A549 (cell line): Measurements from ENCODE around the gene GH2. TPM values are rescaled to one million over a fixed set of nuclear protein-coding genes. Genes with fewer than 3 reads are reported as not detected.

Experiments
- ATAC-seq, 2 experiments: fragments of 200-7000 bp in 1 of 2; fragments of >200 bp in 1 of 2; cut with Nextera tagmentation in 1 of 2; cut with Tn5 transposase in 1 of 2; 3 replicates each; pipeline versions ENCODE4 v1.8.0 to v1.9.1; 2018 to 2020; ENCODE audit warnings: mild to moderate bottlenecking in 1 of 2, moderate library complexity in 1 of 2
- CTCF ChIA-PET: fragments of 300-600 bp; sonication (Branson Sonifier 250); formaldehyde crosslinking; extraction: SDS; loops from one replicate; lab custom pipeline; 2021; ENCODE audit warnings: antibody characterized with exemption, inconsistent platforms; lab: Yijun Ruan, JAX
- POLR2A ChIA-PET: fragments of 350-600 bp; formaldehyde crosslinking; extraction: SDS; loops from one replicate; lab custom pipeline; 2021; ENCODE audit warnings: antibody characterized with exemption, inconsistent platforms; lab: Yijun Ruan, JAX
- DNase-seq, 2 experiments: peaks; one replicate each; pipeline versions ENCODE4 v3.0.0 to v3.0.0-alpha.2; 2011 to 2016; ENCODE audit warnings: low read depth in 1 of 2, low spot score in 1 of 2
- FAIRE-seq: peaks from 2 replicates; lab custom pipeline; 2011; peaks lifted over from hg19 to GRCh38; lab: Jason Lieb, UNC
- H3K27ac ChIP-seq, 2 experiments: fragments of >200 bp; sonication (Bioruptor Twin); formaldehyde crosslinking; 3 replicates each; pipeline ENCODE4 v1.5.1; 2016 to 2017
- H3K4me1 ChIP-seq: fragments of >200 bp; sonication (Bioruptor Twin); formaldehyde crosslinking; 3 replicates; pipeline ENCODE4 v1.6.1; 2016
- H3K4me2 ChIP-seq: fragments of >200 bp; sonication (Bioruptor Twin); formaldehyde crosslinking; 3 replicates; pipeline ENCODE4 v1.6.1; 2016
- H3K4me3 ChIP-seq: fragments of >200 bp; sonication (Bioruptor Twin); formaldehyde crosslinking; 3 replicates; pipeline ENCODE4 v1.5.1; 2016
- H3K9me3 ChIP-seq: fragments of >200 bp; sonication (Bioruptor Twin); formaldehyde crosslinking; 3 replicates; pipeline ENCODE4 v1.6.1; 2016
- ATOH8 ChIP-seq: fragments of 250-450 bp; sonication (Bioruptor Pico); IDR thresholded peaks from 2 replicates; pipeline ENCODE4 v1.5.0; 2020; ENCODE audit warnings: low read depth, mild to moderate bottlenecking, moderate library complexity
- BHLHE40 ChIP-seq: IDR thresholded peaks from 2 replicates; pipeline ENCODE4 v1.6.1; 2012; ENCODE audit warnings: low read depth, low read length, inconsistent platforms
- CHD2 ChIP-seq: fragments of 150-350 bp; IDR thresholded peaks from 2 replicates; pipeline ENCODE4 v1.6.1; 2014; ENCODE audit warnings: low read length; ENCODE audit not compliant: partially characterized antibody
- EHMT2 ChIP-seq: fragments of 200-600 bp; sonication (generic); IDR thresholded peaks from 2 replicates; pipeline ENCODE4 v1.6.1; 2016; ENCODE audit warnings: antibody characterized with exemption, low read depth, mild to moderate bottlenecking, moderate library complexity
- ESRRA ChIP-seq: fragments of 150-350 bp; IDR thresholded peaks from 2 replicates; pipeline ENCODE4 v1.6.1; 2014; ENCODE audit warnings: mild to moderate bottlenecking, low read length, borderline replicate concordance
- FOSL2 ChIP-seq, 2 experiments: fragments of 450-650 bp in 1 of 2; fragments of >200 bp in 1 of 2; sonication (Bioruptor Twin) in 1 of 2; formaldehyde crosslinking; IDR thresholded peaks; 2 replicates each; pipeline versions ENCODE4 v1.5.0 to v1.6.1; 2016 to 2020; ENCODE audit warnings: mild to moderate bottlenecking in 1 of 2, moderate library complexity in 1 of 2
- FOXS1 ChIP-seq: fragments of 250-450 bp; sonication (Bioruptor Pico); IDR thresholded peaks from 2 replicates; pipeline ENCODE4 v1.5.0; 2020; ENCODE audit warnings: mild to moderate bottlenecking, moderate library complexity
- HDAC2 ChIP-seq: fragments of 200-600 bp; sonication (generic); IDR thresholded peaks from 2 replicates; pipeline ENCODE4 v1.6.1; 2016
- HOXA7 ChIP-seq: fragments of 250-450 bp; sonication (Bioruptor Pico); IDR thresholded peaks from 2 replicates; pipeline ENCODE4 v1.5.0; 2020; ENCODE audit warnings: mild to moderate bottlenecking, moderate library complexity
- HOXB13 ChIP-seq: fragments of 250-450 bp; sonication (Bioruptor Pico); IDR thresholded peaks from 2 replicates; pipeline ENCODE4 v1.5.0; 2020; ENCODE audit warnings: low read depth, mild to moderate bottlenecking, moderate library complexity
- JUN ChIP-seq, 2 experiments: fragments of >200 bp; sonication (Bioruptor Twin); formaldehyde crosslinking; IDR thresholded peaks; 2 replicates in 1 of 2; 3 replicates in 1 of 2; pipeline ENCODE4 v1.6.1; 2016 to 2017
- KDM1A ChIP-seq: fragments of 200-600 bp; sonication (generic); IDR thresholded peaks from 2 replicates; pipeline ENCODE4 v1.6.1; 2016; ENCODE audit warnings: low read depth, mild to moderate bottlenecking
- MAFK ChIP-seq: fragments of 450-650 bp; IDR thresholded peaks from 2 replicates; pipeline ENCODE4 v1.6.1; 2014; ENCODE audit not compliant: partially characterized antibody
- MAZ ChIP-seq: fragments of 150-350 bp; IDR thresholded peaks from 2 replicates; pipeline ENCODE4 v1.6.1; 2014; ENCODE audit warnings: antibody characterized with exemption, low read depth, low read length, borderline replicate concordance
- MYC ChIP-seq: IDR thresholded peaks from 2 replicates; pipeline ENCODE4 v1.6.1; 2012; ENCODE audit warnings: mild to moderate bottlenecking, inconsistent platforms, low read length, improper control_type of control experiment, borderline replicate concordance
- NPAS2 ChIP-seq: fragments of 250-450 bp; sonication (Bioruptor Pico); IDR thresholded peaks from 2 replicates; pipeline ENCODE4 v1.8.0; 2022; ENCODE audit warnings: mild to moderate bottlenecking, moderate library complexity, borderline replicate concordance
- PHF8 ChIP-seq: fragments of 200-600 bp; sonication (generic); IDR thresholded peaks from 2 replicates; pipeline ENCODE4 v1.6.1; 2016; ENCODE audit warnings: low read depth, mild to moderate bottlenecking, antibody characterized with exemption, moderate library complexity, borderline replicate concordance
- RFX5 ChIP-seq: fragments of 450-650 bp; IDR thresholded peaks from 2 replicates; pipeline ENCODE4 v1.7.1; 2014; ENCODE audit warnings: antibody characterized with exemption, mild to moderate bottlenecking, moderate library complexity
- RNF2 ChIP-seq: fragments of 200-600 bp; sonication (generic); IDR thresholded peaks from 2 replicates; pipeline ENCODE4 v1.6.1; 2016; ENCODE audit warnings: low read depth, mild to moderate bottlenecking, antibody characterized with exemption, moderate library complexity, borderline replicate concordance
- ZFP36 ChIP-seq: fragments of 450-650 bp; IDR thresholded peaks from 2 replicates; pipeline ENCODE4 v1.6.1; 2014; ENCODE audit warnings: borderline replicate concordance; ENCODE audit not compliant: partially characterized antibody
- ZSCAN20 ChIP-seq: fragments of 250-450 bp; sonication (Bioruptor Pico); IDR thresholded peaks from 2 replicates; pipeline ENCODE4 v1.8.0; 2022; ENCODE audit warnings: mild to moderate bottlenecking, moderate library complexity
- WGBS: methylation state at CpG from one replicate; pipeline ENCODE4 v1.1.6; 2017; ENCODE audit errors: missing lambda C conversion rate; 5-methylcytosine and 5-hydroxymethylcytosine counted together
- polyA plus RNA-seq, 4 experiments: library from polyadenylated mRNA; depleted of rRNA in 3 of 4; stranded (reverse); fragments of >200 nt; fragmentation: RNase III in 1 of 4; extraction: RNeasy Plus Mini Kit Qiagen cat#74134 plus additional on column Dnase treatment in 1 of 4; gene quantifications; 2 replicates in 3 of 4; 3 replicates in 1 of 4; pipeline ENCODE4 v1.2.3, GENCODE V29; 2011 to 2017
- small RNA-seq, 6 experiments: library from RNA; depleted of rRNA; stranded (forward); fragments of <200 nt; gene quantifications; one replicate each; pipeline ENCODE3, GENCODE V24; 2012

GH2 gene
- polyA plus RNA-seq, 2 of the 4 experiments (the other 2 are of a cell fraction) = not detected

- ATAC-seq = no peak
- Histone ChIP-seq H3K9me3 (no peaks in the 10 kb centered on the region), H3K4me1 (peaks cover 20% of the 10 kb centered on the region; the same call in 2 of the 3 replicates), H3K4me3 (no peak overlapping the region), H3K27ac (no peak overlapping the region), H3K4me2 (no peak overlapping the region)
- no peak for FAIRE-seq
- TF ChIP-seq KDM1A (no peak), MAZ (no peak), HOXB13 (no peak), HDAC2 (no peak), BHLHE40 (no peak)
- POLR2A ChIA-PET = no interaction called here
- DNase-seq = no peak
- 89% methylated on average over 8 of the region's 8 CpGs for WGBS
- CTCF ChIA-PET = interaction anchor here (1.0 to 4.8 kb wide), 5 partner anchors 7 to 21 kb away, joined by 3 to 33 read pairs (median 16); partner anchors contain the start of gene SMARCD2
Measured at GRCh38 chr17:63831505-63831904, 50.2 kb downstream of the GH2 start.

GRCh38 chr17:63830904-63831491 lies 50.7 kb downstream of the GH2 start:
- WGBS = 91% methylated on average over 15 of the region's 15 CpGs
- Histone ChIP-seq H3K4me2 (no peak overlapping the region), H3K9me3 (no peaks in the 10 kb centered on the region), H3K4me3 (no peak overlapping the region), H3K4me1 (peaks cover 22% of the 10 kb centered on the region), H3K27ac (no peak overlapping the region)
- ChIA-PET CTCF (interaction anchor here (1.0 to 4.8 kb wide), 6 partner anchors 8 to 21 kb away, joined by 3 to 33 read pairs (median 10); partner anchors contain the start of gene SMARCD2), POLR2A (no interaction called here)
- ATAC-seq (no peak), DNase-seq (no peak), FAIRE-seq (no peak)
- TF ChIP-seq JUN (IDR thresholded peaks at IDR 0.05) (no peak; a peak in 1 of 5 replicates), PHF8 (no peak), RFX5 (no peak), EHMT2 (no peak), MYC (no peak)

GRCh38 chr17:63830278-63830677 lies 51.5 kb downstream of the GH2 start:
- H3K4me1 ChIP-seq = peaks cover 27% of the 10 kb centered on the region
- DNase-seq (no peak), ATAC-seq (no peak), FAIRE-seq (no peak)
- H3K4me3 ChIP-seq = no peak overlapping the region
- H3K4me2 ChIP-seq = no peak overlapping the region
- 92% methylated on average over 5 of the region's 5 CpGs for WGBS
- TF ChIP-seq RNF2 = no peak
- no peak for TF ChIP-seq CHD2
- TF ChIP-seq ATOH8 (CRISPR knock-in tag) = no peak
- TF ChIP-seq FOXS1 = no peak
- TF ChIP-seq HOXB13 = no peak
- no peak for TF ChIP-seq MAFK
- TF ChIP-seq ESRRA = no peak
- no peak for TF ChIP-seq KDM1A
- no peak for TF ChIP-seq ZFP36
- no peak for TF ChIP-seq ZSCAN20
- no peak for TF ChIP-seq HOXA7 (CRISPR knock-in tag)
- TF ChIP-seq NPAS2 (CRISPR knock-in tag) = no peak
- no peak for TF ChIP-seq FOSL2 (IDR thresholded peaks at IDR 0.05)
- TF ChIP-seq FOSL2 (CRISPR knock-in tag; IDR thresholded peaks at IDR 0.05) = no peak
- CTCF ChIA-PET = interaction anchor here (1.0 to 6.0 kb wide), 6 partner anchors 8 to 19 kb away, joined by 3 to 37 read pairs (median 12); no protein-coding TSS in a partner anchor
- H3K9me3 ChIP-seq = no peaks in the 10 kb centered on the region
- POLR2A ChIA-PET = interaction anchor here (1.5 kb wide), 1 partner anchor 57 kb away, joined by 9 read pairs; the partner anchor contains the start of genes CCDC47 and DDX42
- H3K27ac ChIP-seq = no peak overlapping the region

Small RNA genes within 50 kb of the gene (small RNA-seq; reads per million reads assigned to genes)
- gene AC040958.1 = 0 reads per million in 6 experiments
- gene AC127029.1 = 0 reads per million in 6 experiments
- 0 reads per million in 6 experiments for gene GH1

Other genes starting within 250 kb of the GH2 start
- 5.6 and 6.0 TPM in 2 replicates for gene LIMD2, start 181.8 kb downstream of the GH2 start, polyA plus RNA-seq (2011; rRNA removed)
- 9.1 to 16.1 TPM (median 14.5 TPM) in 3 replicates for gene LIMD2, start 181.8 kb downstream of the GH2 start, polyA plus RNA-seq (2017; fragmentation: RNase III; extraction: RNeasy Plus Mini Kit Qiagen cat#74134 plus additional on column Dnase treatment)
- 33.0 and 42.7 TPM in 2 replicates for gene STRADA, start 140.1 kb downstream of the GH2 start, polyA plus RNA-seq (2011; rRNA removed)
- 26.3 to 30.3 TPM (median 27.5 TPM) in 3 replicates for gene STRADA, start 140.1 kb downstream of the GH2 start, polyA plus RNA-seq (2017; fragmentation: RNase III; extraction: RNeasy Plus Mini Kit Qiagen cat#74134 plus additional on column Dnase treatment)
- gene CCDC47, start 108.3 kb downstream of the GH2 start, polyA plus RNA-seq (2011; rRNA removed) = 135 and 163 TPM in 2 replicates
- 136 to 141 TPM (median 139 TPM) in 3 replicates for gene CCDC47, start 108.3 kb downstream of the GH2 start, polyA plus RNA-seq (2017; fragmentation: RNase III; extraction: RNeasy Plus Mini Kit Qiagen cat#74134 plus additional on column Dnase treatment)
- gene DDX42, start 107.8 kb downstream of the GH2 start, polyA plus RNA-seq (2011; rRNA removed) = 249 and 262 TPM in 2 replicates
- 124 to 137 TPM (median 126 TPM) in 3 replicates for gene DDX42, start 107.8 kb downstream of the GH2 start, polyA plus RNA-seq (2017; fragmentation: RNase III; extraction: RNeasy Plus Mini Kit Qiagen cat#74134 plus additional on column Dnase treatment)
- gene PSMC5, start 54.5 kb downstream of the GH2 start, polyA plus RNA-seq (2011; rRNA removed) = 222 and 303 TPM in 2 replicates
- 399 to 406 TPM (median 399 TPM) in 3 replicates for gene PSMC5, start 54.5 kb downstream of the GH2 start, polyA plus RNA-seq (2017; fragmentation: RNase III; extraction: RNeasy Plus Mini Kit Qiagen cat#74134 plus additional on column Dnase treatment)
- gene FTSJ3, start 54.3 kb downstream of the GH2 start, polyA plus RNA-seq (2011; rRNA removed) = 62.6 and 74.5 TPM in 2 replicates
- 95.7 to 104 TPM (median 98.6 TPM) in 3 replicates for gene FTSJ3, start 54.3 kb downstream of the GH2 start, polyA plus RNA-seq (2017; fragmentation: RNase III; extraction: RNeasy Plus Mini Kit Qiagen cat#74134 plus additional on column Dnase treatment)
- gene SMARCD2, start 39.3 kb downstream of the GH2 start, polyA plus RNA-seq (2011; rRNA removed) = 52.7 and 61.9 TPM in 2 replicates
- 37.5 to 40.4 TPM (median 39.8 TPM) in 3 replicates for gene SMARCD2, start 39.3 kb downstream of the GH2 start, polyA plus RNA-seq (2017; fragmentation: RNase III; extraction: RNeasy Plus Mini Kit Qiagen cat#74134 plus additional on column Dnase treatment)
- not detected in 2 replicates for gene CSH2, start 8.3 kb downstream of the GH2 start, polyA plus RNA-seq (2011; rRNA removed)
- not detected in 3 replicates for gene CSH2, start 8.3 kb downstream of the GH2 start, polyA plus RNA-seq (2017; fragmentation: RNase III; extraction: RNeasy Plus Mini Kit Qiagen cat#74134 plus additional on column Dnase treatment)
- not detected in 2 replicates for gene CSH1, start 14.6 kb upstream of the GH2 start, polyA plus RNA-seq (2011; rRNA removed)
- gene CSH1, start 14.6 kb upstream of the GH2 start, polyA plus RNA-seq (2017; fragmentation: RNase III; extraction: RNeasy Plus Mini Kit Qiagen cat#74134 plus additional on column Dnase treatment) = not detected in 3 replicates
- not detected in 2 replicates for gene CSHL1, start 29.3 kb upstream of the GH2 start, polyA plus RNA-seq (2011; rRNA removed)
- gene CSHL1, start 29.3 kb upstream of the GH2 start, polyA plus RNA-seq (2017; fragmentation: RNase III; extraction: RNeasy Plus Mini Kit Qiagen cat#74134 plus additional on column Dnase treatment) = not detected in 3 replicates
- gene GH1, start 36.9 kb upstream of the GH2 start, polyA plus RNA-seq (2011; rRNA removed) = not detected in 2 replicates
- gene GH1, start 36.9 kb upstream of the GH2 start, polyA plus RNA-seq (2017; fragmentation: RNase III; extraction: RNeasy Plus Mini Kit Qiagen cat#74134 plus additional on column Dnase treatment) = not detected in 3 replicates
- gene CD79B, start 50.4 kb upstream of the GH2 start, polyA plus RNA-seq (2011; rRNA removed) = 0.14 and 0.19 TPM in 2 replicates
- not detected in 3 replicates for gene CD79B, start 50.4 kb upstream of the GH2 start, polyA plus RNA-seq (2017; fragmentation: RNase III; extraction: RNeasy Plus Mini Kit Qiagen cat#74134 plus additional on column Dnase treatment)
- gene SCN4A, start 91.0 kb upstream of the GH2 start, polyA plus RNA-seq (2011; rRNA removed) = 0.06 and 0.17 TPM in 2 replicates
- 0.03 to 0.08 TPM (median 0.03 TPM) in 3 replicates for gene SCN4A, start 91.0 kb upstream of the GH2 start, polyA plus RNA-seq (2017; fragmentation: RNase III; extraction: RNeasy Plus Mini Kit Qiagen cat#74134 plus additional on column Dnase treatment)
- 0.22 and 0.44 TPM in 2 replicates for gene PRR29, start 116.4 kb upstream of the GH2 start, polyA plus RNA-seq (2011; rRNA removed)
- gene PRR29, start 116.4 kb upstream of the GH2 start, polyA plus RNA-seq (2017; fragmentation: RNase III; extraction: RNeasy Plus Mini Kit Qiagen cat#74134 plus additional on column Dnase treatment) = 0.67 to 1.2 TPM (median 0.68 TPM) in 3 replicates
- gene ICAM2, start 138.7 kb upstream of the GH2 start, polyA plus RNA-seq (2011; rRNA removed) = not detected in 2 replicates
- gene ICAM2, start 138.7 kb upstream of the GH2 start, polyA plus RNA-seq (2017; fragmentation: RNase III; extraction: RNeasy Plus Mini Kit Qiagen cat#74134 plus additional on column Dnase treatment) = not detected in 3 replicates
- gene ERN1, start 248.2 kb upstream of the GH2 start, polyA plus RNA-seq (2011; rRNA removed) = 19.8 and 23.3 TPM in 2 replicates
- 3.5 to 4.1 TPM (median 3.7 TPM) in 3 replicates for gene ERN1, start 248.2 kb upstream of the GH2 start, polyA plus RNA-seq (2017; fragmentation: RNase III; extraction: RNeasy Plus Mini Kit Qiagen cat#74134 plus additional on column Dnase treatment)